Activated T-cell treated with anti-CD3 and anti-CD28 coated beads, Interleukin-2, amount 50 U/mL, for 4 hours (primary cell): ENCODE measurements around the gene ERRFI1. TPM values are rescaled to one million over a fixed set of nuclear protein-coding genes. Genes with fewer than 3 reads are reported as not detected.
A peak's percentile ranks its signal among the peaks of the same experiment; 100 is the strongest.

Experiments used
- ATAC-seq, 2 donors: fragments of 200-7000 bp; cut with Tn5 transposase; one replicate each; pipeline ENCODE4 v1.10.0; 2021
- DNase-seq: peaks from one replicate; pipeline ENCODE4 v3.0.0-alpha.2; 2020
- H3K27me3 Mint-ChIP-seq: one replicate; pipeline ENCODE4 v1.8.0; 2021; ENCODE audit warnings: low read depth, mixed read lengths
- H3K36me3 Mint-ChIP-seq: one replicate; pipeline ENCODE4 v1.8.0; 2022; ENCODE audit warnings: mixed read lengths; ENCODE audit not compliant: insufficient read depth
- H3K4me1 Mint-ChIP-seq: one replicate; pipeline ENCODE4 v1.8.0; 2021; ENCODE audit warnings: low read depth, mixed read lengths
- H3K4me3 Mint-ChIP-seq: one replicate; pipeline ENCODE4 v1.8.0; 2021; ENCODE audit warnings: mild to moderate bottlenecking, moderate library complexity, mixed read lengths
- H3K9me3 Mint-ChIP-seq: one replicate; pipeline ENCODE4 v1.8.0; 2021; ENCODE audit warnings: mixed read lengths
- total RNA-seq, 3 donors: library from RNA; stranded (reverse); gene quantifications; one replicate each; pipeline ENCODE4 v1.2.1, GENCODE V29; 2021

The ERRFI1 gene
- total RNA-seq, 3 donors from 2014 or later, result 2.9 to 4.6 (median 3.3) TPM

GRCh38 chr1:8031176-8031785 is 5.2 kb upstream of the ERRFI1 start:
- Mint-ChIP-seq H3K27me3 (peaks cover 4% of the 10 kb centered on the region), H3K4me1 (peaks cover 4% of the 10 kb centered on the region), H3K4me3 (no peak overlapping the region), H3K36me3 (no peaks in the 10 kb centered on the region), H3K9me3 (no peaks in the 10 kb centered on the region)
- DNase-seq, result peak; percentile 15
- ATAC-seq, result no peak

GRCh38 chr1:8028571-8028910 is 2.4 kb upstream of the ERRFI1 start:
- DNase-seq (no peak), ATAC-seq (no peak)
- H3K36me3 Mint-ChIP-seq, result no peaks in the 10 kb centered on the region
- no peak overlapping the region for H3K4me3 Mint-ChIP-seq
- peaks cover 15% of the 10 kb centered on the region for H3K27me3 Mint-ChIP-seq
- H3K9me3 Mint-ChIP-seq, result no peaks in the 10 kb centered on the region
- H3K4me1 Mint-ChIP-seq, result peaks cover 9% of the 10 kb centered on the region

GRCh38 chr1:8027748-8028570 is 1.9 kb upstream of the ERRFI1 start:
- no peaks in the 10 kb centered on the region for H3K9me3 Mint-ChIP-seq
- H3K4me3 Mint-ChIP-seq, result no peak overlapping the region
- H3K4me1 Mint-ChIP-seq, result peaks cover 9% of the 10 kb centered on the region
- ATAC-seq (no peak), DNase-seq (no peak)
- peaks cover 13% of the 10 kb centered on the region for H3K27me3 Mint-ChIP-seq
- H3K36me3 Mint-ChIP-seq, result no peaks in the 10 kb centered on the region

- Mint-ChIP-seq H3K36me3 (no peaks in the 10 kb centered on the region), H3K27me3 (peaks cover 16% of the 10 kb centered on the region), H3K4me1 (peaks cover 9% of the 10 kb centered on the region), H3K4me3 (peak overlapping the region; percentile 64), H3K9me3 (no peaks in the 10 kb centered on the region)
- ATAC-seq (no peak), DNase-seq (no peak)
These were observed 1.1 kb upstream of the ERRFI1 start for GRCh38 chr1:8026976-8027747.

GRCh38 chr1:8025671-8026144 is 401 bp downstream of the ERRFI1 start:
- no peaks in the 10 kb centered on the region for H3K9me3 Mint-ChIP-seq
- no peak for DNase-seq
- H3K4me3 Mint-ChIP-seq, result peak overlapping the region; percentile 77
- peaks cover 16% of the 10 kb centered on the region for H3K27me3 Mint-ChIP-seq
- H3K4me1 Mint-ChIP-seq, result peaks cover 9% of the 10 kb centered on the region
- no peaks in the 10 kb centered on the region for H3K36me3 Mint-ChIP-seq
- peak; percentile 16 to 36 for ATAC-seq

GRCh38 chr1:8025061-8025670 is 943 bp downstream of the ERRFI1 start:
- peaks cover 16% of the 10 kb centered on the region for H3K27me3 Mint-ChIP-seq
- no peaks in the 10 kb centered on the region for H3K36me3 Mint-ChIP-seq
- no peak for DNase-seq
- no peak for ATAC-seq
- peaks cover 9% of the 10 kb centered on the region for H3K4me1 Mint-ChIP-seq
- no peaks in the 10 kb centered on the region for H3K9me3 Mint-ChIP-seq
- H3K4me3 Mint-ChIP-seq, result peak overlapping the region; percentile 77

- DNase-seq (no peak), ATAC-seq (no peak)
- no peaks in the 10 kb centered on the region for H3K36me3 Mint-ChIP-seq
- H3K27me3 Mint-ChIP-seq, result peaks cover 16% of the 10 kb centered on the region
- H3K9me3 Mint-ChIP-seq, result no peaks in the 10 kb centered on the region
- peaks cover 9% of the 10 kb centered on the region for H3K4me1 Mint-ChIP-seq
- no peak overlapping the region for H3K4me3 Mint-ChIP-seq
These were observed 1.8 kb downstream of the ERRFI1 start for GRCh38 chr1:8024329-8024728.

GRCh38 chr1:8023995-8024313 is 2.2 kb downstream of the ERRFI1 start:
- Mint-ChIP-seq H3K36me3 (no peaks in the 10 kb centered on the region), H3K27me3 (peaks cover 19% of the 10 kb centered on the region), H3K4me1 (peaks cover 9% of the 10 kb centered on the region), H3K9me3 (no peaks in the 10 kb centered on the region), H3K4me3 (no peak overlapping the region)
- ATAC-seq (no peak), DNase-seq (no peak)

GRCh38 chr1:8023287-8023994 is 2.7 kb downstream of the ERRFI1 start:
- ATAC-seq, result no peak
- H3K27me3 Mint-ChIP-seq, result peaks cover 21% of the 10 kb centered on the region
- no peaks in the 10 kb centered on the region for H3K36me3 Mint-ChIP-seq
- no peak for DNase-seq
- no peak overlapping the region for H3K4me3 Mint-ChIP-seq
- peaks cover 9% of the 10 kb centered on the region for H3K4me1 Mint-ChIP-seq
- no peaks in the 10 kb centered on the region for H3K9me3 Mint-ChIP-seq

GRCh38 chr1:8022395-8023286 is 3.5 kb downstream of the ERRFI1 start:
- H3K27me3 Mint-ChIP-seq, result peaks cover 23% of the 10 kb centered on the region
- DNase-seq (no peak), ATAC-seq (no peak)

GRCh38 chr1:8021676-8022266 is 4.3 kb downstream of the ERRFI1 start:
- Mint-ChIP-seq H3K27me3 (peaks cover 29% of the 10 kb centered on the region), H3K36me3 (no peaks in the 10 kb centered on the region), H3K4me3 (no peak overlapping the region), H3K9me3 (no peaks in the 10 kb centered on the region), H3K4me1 (peaks cover 8% of the 10 kb centered on the region)
- DNase-seq (no peak), ATAC-seq (no peak)

More at GRCh38 chr1:8022395-8023286, 3.5 kb downstream of the ERRFI1 start:
- Mint-ChIP-seq H3K4me1 (peaks cover 9% of the 10 kb centered on the region), H3K9me3 (no peaks in the 10 kb centered on the region), H3K4me3 (no peak overlapping the region), H3K36me3 (no peaks in the 10 kb centered on the region)

GRCh38 chr1:8020032-8020431 is 6.1 kb downstream of the ERRFI1 start:
- DNase-seq (no peak), ATAC-seq (no peak)
- no peaks in the 10 kb centered on the region for H3K36me3 Mint-ChIP-seq
- peaks cover under 1% of the 10 kb centered on the region for H3K4me1 Mint-ChIP-seq
- H3K4me3 Mint-ChIP-seq, result no peak overlapping the region
- H3K27me3 Mint-ChIP-seq, result peaks cover 30% of the 10 kb centered on the region
- H3K9me3 Mint-ChIP-seq, result no peaks in the 10 kb centered on the region

GRCh38 chr1:8019229-8019620 is 6.9 kb downstream of the ERRFI1 start:
- peaks cover 29% of the 10 kb centered on the region for H3K27me3 Mint-ChIP-seq
- ATAC-seq, result no peak
- no peak overlapping the region for H3K4me3 Mint-ChIP-seq

More at GRCh38 chr1:8019229-8019620, 6.9 kb downstream of the ERRFI1 start:
- Mint-ChIP-seq H3K36me3 (no peaks in the 10 kb centered on the region), H3K9me3 (no peaks in the 10 kb centered on the region), H3K4me1 (no peaks in the 10 kb centered on the region)
- DNase-seq, result no peak
